HepG2 (cell line): ENCODE results near the gene NBPF1. TPM values are rescaled to one million over a fixed set of nuclear protein-coding genes. Genes with fewer than 3 reads are reported as not detected.

Source experiments
- CENPT ChIP-seq: sonication (generic); formaldehyde crosslinking; IDR thresholded peaks from 2 replicates; pipeline ENCODE4 v1.8.0; 2022; ENCODE audit warnings: low read depth, mild to moderate bottlenecking, moderate library complexity, missing genetic modification reagents
- HDAC6 ChIP-seq: fragments of 200-600 bp; sonication (generic); IDR thresholded peaks from 2 replicates; pipeline ENCODE4 v1.7.0; 2017; ENCODE audit warnings: mild to moderate bottlenecking, antibody characterized with exemption, low read length, low read depth
- HIC2 ChIP-seq: sonication (generic); formaldehyde crosslinking; IDR thresholded peaks from 2 replicates; pipeline ENCODE4 v1.9.0; 2022; ENCODE audit warnings: low read depth, missing genetic modification reagents
- IRF2 ChIP-seq: IDR thresholded peaks from 2 replicates; pipeline ENCODE4 v1.6.1; 2018; ENCODE audit warnings: missing genetic modification reagents, missing compliant biosample characterization
- KDM6A ChIP-seq: IDR thresholded peaks from 2 replicates; pipeline ENCODE4 v1.6.1; 2016; ENCODE audit warnings: low read depth
- MAFK ChIP-seq, 2 experiments: IDR thresholded peaks in 1 of 2; conservative IDR thresholded peaks in 1 of 2; 2 replicates each; pipeline ENCODE4 v1.6.1; 2011; ENCODE audit warnings: improper control_type of control experiment in 2 of 2, low read length in 2 of 2
- MIER3 ChIP-seq: IDR thresholded peaks from 2 replicates; pipeline ENCODE4 v1.6.1; 2016; ENCODE audit warnings: missing compliant biosample characterization, borderline replicate concordance
- MTERF4 ChIP-seq: sonication (generic); formaldehyde crosslinking; IDR thresholded peaks from 2 replicates; pipeline ENCODE4 v1.8.0; 2023; ENCODE audit warnings: mild to moderate bottlenecking, missing genetic modification reagents
- MXD4 ChIP-seq: IDR thresholded peaks from 2 replicates; pipeline ENCODE4 v1.6.1; 2016; ENCODE audit warnings: mild to moderate bottlenecking, missing biosample characterization, missing genetic modification reagents
- NCOA2 ChIP-seq: sonication (generic); formaldehyde crosslinking; IDR thresholded peaks from 2 replicates; pipeline ENCODE4 v1.8.0; 2022; ENCODE audit warnings: inconsistent platforms
- NFATC3 ChIP-seq: sonication (generic); formaldehyde crosslinking; IDR thresholded peaks from 2 replicates; pipeline ENCODE4 v1.5.1; 2020; ENCODE audit warnings: mild to moderate bottlenecking, missing genetic modification reagents
- RAD21 ChIP-seq: fragments of 450-650 bp; formaldehyde crosslinking; IDR thresholded peaks from 2 replicates; pipeline ENCODE4 v1.5.0; 2020; ENCODE audit warnings: mild to moderate bottlenecking
- RARA ChIP-seq: IDR thresholded peaks from 2 replicates; pipeline ENCODE4 v1.6.1; 2016; ENCODE audit warnings: missing genetic modification reagents, missing compliant biosample characterization
- SRSF1 ChIP-seq: fragments of 200-400 bp; formaldehyde crosslinking; optimal IDR thresholded peaks from 2 replicates; pipeline ENCODE3; 2017; ENCODE audit warnings: mild to moderate bottlenecking, low read depth, low read length, moderate library complexity
- TOE1 ChIP-seq: sonication (generic); formaldehyde crosslinking; IDR thresholded peaks from 2 replicates; pipeline ENCODE4 v1.4.0; 2020; ENCODE audit warnings: mild to moderate bottlenecking, missing genetic modification reagents
- U2AF2 ChIP-seq: fragments of 200-400 bp; formaldehyde crosslinking; IDR thresholded peaks from 2 replicates; pipeline ENCODE4 v1.6.1; 2017; ENCODE audit warnings: low read depth, mild to moderate bottlenecking, low read length
- ZNF256 ChIP-seq: sonication (generic); formaldehyde crosslinking; conservative IDR thresholded peaks from 2 replicates; pipeline ENCODE4 v1.4.0; 2020; ENCODE audit warnings: missing genetic modification reagents
- ZNF276 ChIP-seq: sonication (generic); formaldehyde crosslinking; IDR thresholded peaks from 2 replicates; pipeline ENCODE4 v1.4.0; 2020; ENCODE audit warnings: mild to moderate bottlenecking, low read depth, missing genetic modification reagents
- ZNF432 ChIP-seq: sonication (generic); formaldehyde crosslinking; IDR thresholded peaks from 2 replicates; pipeline ENCODE4 v1.5.0; 2020; ENCODE audit warnings: missing genetic modification reagents, mild to moderate bottlenecking, borderline replicate concordance
- ZNF501 ChIP-seq: sonication (generic); formaldehyde crosslinking; IDR thresholded peaks from 2 replicates; pipeline ENCODE4 v1.5.1; 2020; ENCODE audit warnings: mild to moderate bottlenecking, moderate library complexity, missing genetic modification reagents
- ZSCAN12 ChIP-seq: sonication (generic); formaldehyde crosslinking; IDR thresholded peaks from 2 replicates; pipeline ENCODE4 v1.9.0; 2021; ENCODE audit warnings: mild to moderate bottlenecking, missing genetic modification reagents
- polyA plus RNA-seq, 8 experiments: library from polyadenylated mRNA; depleted of rRNA in 3 of 8; stranded (reverse) in 7 of 8; unstranded in 1 of 8; fragments of >200 nt; fragmentation: Illumina TruSeq in 4 of 8; extraction: Trizol in 4 of 8; gene quantifications; 2 replicates each; pipeline versions ENCODE4 v1.2.1 to v1.2.3, GENCODE V29; 2011 to 2016; ENCODE audit warnings: low read depth in 4 of 8, missing spikeins in 1 of 8, mixed read lengths in 1 of 8; ENCODE audit not compliant: insufficient read depth in 1 of 8
- total RNA-seq, 5 experiments: library from RNA; depleted of rRNA; stranded (reverse); fragments of >200 nt; fragmentation: Illumina TruSeq; extraction: Trizol; gene quantifications; 2 replicates each; pipeline ENCODE4 v1.2.3, GENCODE V29; 2016; ENCODE audit warnings: low read depth in 1 of 5
- TF ChIP-seq, protein P1 (sequence below): sonication (generic); formaldehyde crosslinking; IDR thresholded peaks from 2 replicates; pipeline ENCODE4 v1.5.1; 2020; ENCODE audit warnings: mild to moderate bottlenecking, missing genetic modification reagents

Gene NBPF1
- total and polyA plus RNA-seq, 2 of the 13 experiments (the other 11 are each of a cell fraction or from before 2014, with no cell fraction given): 30.3 to 35.6 TPM

GRCh38 chr1:16613185-16614147 is at the start of gene NBPF1 (continued):
- peak; percentile 96; the same call in 1 of the 2 replicates for TF ChIP-seq NFATC3 (CRISPR knock-in tag)
- peak; percentile 99 for TF ChIP-seq MTERF4
- TF ChIP-seq TOE1 (CRISPR knock-in tag): no peak; the same call in 1 of the 2 replicates
- TF ChIP-seq ZNF501 (CRISPR knock-in tag): no peak
- peak; percentile 91 for TF ChIP-seq ZSCAN12
- peak; percentile 97 for TF ChIP-seq MXD4 (CRISPR knock-in tag)
- TF ChIP-seq RARA (CRISPR knock-in tag): peak; percentile 38
- TF ChIP-seq IRF2: peak; percentile 89
- peak; percentile 94 for TF ChIP-seq CENPT
- peak; percentile 54 for TF ChIP-seq NCOA2 (CRISPR knock-in tag)
- peak; percentile 65 for TF ChIP-seq RAD21
- TF ChIP-seq MIER3 (CRISPR knock-in tag): peak; percentile 67; the same call in 1 of the 2 replicates
- TF ChIP-seq MAFK (conservative IDR thresholded peaks at IDR 0.05 in 1 of 2, IDR thresholded peaks at IDR 0.05 in 1 of 2; ENCODE audit: low read length in 2 of 2): no peak
- peak; percentile 93 for TF ChIP-seq ZNF256 (CRISPR knock-in tag)
- TF ChIP-seq, protein P1, sequence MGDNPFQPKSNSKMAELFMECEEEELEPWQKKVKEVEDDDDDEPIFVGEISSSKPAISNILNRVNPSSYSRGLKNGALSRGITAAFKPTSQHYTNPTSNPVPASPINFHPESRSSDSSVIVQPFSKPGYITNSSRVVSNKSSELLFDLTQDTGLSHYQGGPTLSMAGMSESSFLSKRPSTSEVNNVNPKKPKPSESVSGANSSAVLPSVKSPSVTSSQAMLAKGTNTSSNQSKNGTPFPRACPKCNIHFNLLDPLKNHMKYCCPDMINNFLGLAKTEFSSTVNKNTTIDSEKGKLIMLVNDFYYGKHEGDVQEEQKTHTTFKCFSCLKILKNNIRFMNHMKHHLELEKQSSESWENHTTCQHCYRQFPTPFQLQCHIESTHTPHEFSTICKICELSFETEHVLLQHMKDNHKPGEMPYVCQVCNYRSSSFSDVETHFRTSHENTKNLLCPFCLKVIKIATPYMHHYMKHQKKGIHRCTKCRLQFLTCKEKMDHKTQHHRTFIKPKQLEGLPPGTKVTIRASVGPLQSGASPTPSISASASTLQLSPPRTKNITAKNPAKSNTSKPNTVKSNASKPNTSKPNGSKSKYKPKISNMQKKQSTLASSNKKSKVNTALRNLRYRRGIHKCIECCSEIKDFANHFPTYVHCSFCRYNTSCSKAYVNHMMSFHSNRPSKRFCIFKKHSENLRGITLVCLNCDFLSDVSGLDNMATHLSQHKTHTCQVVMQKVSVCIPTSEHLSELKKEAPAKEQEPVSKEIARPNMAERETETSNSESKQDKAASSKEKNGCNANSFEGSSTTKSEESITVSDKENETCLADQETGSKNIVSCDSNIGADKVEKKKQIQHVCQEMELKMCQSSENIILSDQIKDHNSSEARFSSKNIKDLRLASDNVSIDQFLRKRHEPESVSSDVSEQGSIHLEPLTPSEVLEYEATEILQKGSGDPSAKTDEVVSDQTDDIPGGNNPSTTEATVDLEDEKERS (CRISPR knock-in tag): peak; percentile 88
- peak; percentile 97 for TF ChIP-seq SRSF1
- TF ChIP-seq ZNF276 (CRISPR knock-in tag): peak; percentile 98
- TF ChIP-seq HDAC6: 0 out of 2 replicates have a peak, but pooled peaks have one; percentile 50
- no peak for TF ChIP-seq U2AF2
- TF ChIP-seq HIC2 (CRISPR knock-in tag): peak; percentile 72
- no peak for TF ChIP-seq KDM6A (CRISPR knock-in tag)
- no peak for TF ChIP-seq ZNF432
